22Rv1 (cell line): ENCODE data around the gene GJB4.

Experiments used
- CTCF ChIP-seq: fragments of 450-650 bp; IDR thresholded peaks from 2 replicates; pipeline ENCODE4 v1.5.1; 2017; ENCODE audit warnings: mild to moderate bottlenecking
- ZFX ChIP-seq: fragments of 450-650 bp; IDR thresholded peaks from 2 replicates; pipeline ENCODE4 v1.6.1; 2017; ENCODE audit warnings: antibody characterized with exemption, borderline replicate concordance

DNA sequence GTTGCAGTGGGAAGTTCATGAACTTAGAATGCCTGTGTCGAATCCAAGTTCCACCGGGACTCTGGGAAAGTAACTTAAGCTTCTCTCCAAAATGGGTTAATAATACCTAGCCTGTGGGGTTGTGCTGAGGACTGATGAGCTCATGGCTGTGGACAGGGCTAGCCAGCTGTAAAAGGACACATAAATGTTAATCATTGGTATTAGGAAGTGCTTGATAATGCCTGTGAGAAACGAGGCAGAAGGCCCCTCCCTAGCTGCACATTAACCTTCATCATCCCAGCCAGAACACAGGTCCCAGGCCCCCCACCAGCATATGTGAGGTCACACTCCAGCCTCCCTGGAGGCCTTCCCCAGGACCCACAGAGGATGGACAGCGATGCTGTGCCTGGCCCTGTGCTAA lies 789 bp upstream of the GJB4 start:
- TF ChIP-seq CTCF (no peak), ZFX (no peak)
